NT2/D1 (cell line): Measurements from ENCODE around the gene CIROP.

Experiments used
- YY1 ChIP-seq: IDR thresholded peaks from 2 replicates; pipeline ENCODE4 v1.6.1; 2011; ENCODE audit not compliant: insufficient read length, insufficient read depth
- ZNF274 ChIP-seq: IDR thresholded peaks from 2 replicates; pipeline ENCODE4 v1.6.1; 2011; ENCODE audit warnings: mild to moderate bottlenecking, low read depth, low read length

DNA sequence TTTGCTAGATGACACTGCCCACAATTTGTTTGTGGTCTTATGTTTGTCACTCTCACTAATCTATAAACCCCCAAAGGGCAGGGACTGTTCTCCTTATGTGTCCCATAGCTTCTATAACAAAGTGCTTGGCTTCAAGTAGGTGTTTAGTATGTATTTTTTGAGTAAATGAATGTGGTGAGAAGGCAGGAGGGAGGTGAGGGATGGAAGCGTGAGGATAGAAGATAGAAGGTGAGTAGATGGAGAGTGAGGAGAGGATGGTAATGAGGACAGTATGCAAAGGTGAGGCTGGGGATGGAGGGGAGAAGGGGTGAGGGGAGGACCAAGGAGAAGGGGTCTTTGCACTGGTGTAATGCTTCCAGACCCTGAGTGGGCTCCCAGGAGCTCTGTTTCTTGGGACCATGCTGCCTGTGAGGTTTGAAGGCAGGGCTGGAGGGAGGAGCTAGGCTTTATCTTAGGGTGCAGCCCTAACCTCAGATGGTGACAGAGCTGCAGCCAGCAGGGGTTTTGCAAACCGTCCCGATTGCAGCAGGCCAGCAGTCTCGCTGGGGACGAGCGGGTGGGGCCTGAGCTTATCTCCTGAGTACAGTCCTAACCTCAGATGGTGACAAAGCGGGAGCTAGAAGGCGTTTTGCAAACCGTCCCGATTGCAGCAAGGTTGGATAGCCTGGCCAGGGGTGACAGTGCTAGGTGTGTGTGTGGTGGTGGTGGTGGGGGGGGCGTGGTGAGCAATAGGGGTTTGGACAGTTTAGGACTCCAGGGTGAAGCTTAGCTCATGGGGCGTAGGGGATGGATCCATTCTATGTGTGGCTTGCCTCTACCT lies 7.8 kb upstream of the CIROP start:
- TF ChIP-seq ZNF274: no peak
- no peak for TF ChIP-seq YY1
